Pulmonary artery endothelial cell (primary cell): ENCODE results near the gene ITIH1. TPM values are rescaled to one million over a fixed set of nuclear protein-coding genes. Genes with fewer than 3 reads are reported as not detected.

Experiments used
- DNase-seq: peaks from one replicate; pipeline ENCODE4 v3.0.0-alpha.2; 2011; ENCODE audit warnings: low read depth, low spot score
- total RNA-seq: library from RNA; depleted of rRNA; stranded (reverse); fragments of >200 nt; gene quantifications from 2 replicates; pipeline ENCODE4 v1.2.3, GENCODE V29; 2014

The ITIH1 gene
- total RNA-seq, 1 donor from 2014 or later: not detected

- DNase-seq: no peak
These were observed 62.6 kb downstream of the ITIH1 start for GRCh38 chr3:52839892-52840545.

GRCh38 chr3:52841211-52841980 is 64.0 kb downstream of the ITIH1 start:
- no peak for DNase-seq

Other genes starting within 250 kb of the ITIH1 start
- 50.1 and 53.8 TPM in 2 replicates for gene NT5DC2, start 243.7 kb upstream of the ITIH1 start, total RNA-seq
- 5.1 and 7.5 TPM in 2 replicates for gene UQCC5, start 241.0 kb upstream of the ITIH1 start, total RNA-seq
- 63.0 and 92.9 TPM in 2 replicates for gene PBRM1, start 91.7 kb upstream of the ITIH1 start, total RNA-seq
- gene GNL3, start 91.6 kb upstream of the ITIH1 start, total RNA-seq: 124 and 133 TPM in 2 replicates
- gene GLT8D1, start 71.8 kb upstream of the ITIH1 start, total RNA-seq: 70.2 and 76.6 TPM in 2 replicates
- gene SPCS1, start 71.5 kb upstream of the ITIH1 start, total RNA-seq: 53.0 and 65.0 TPM in 2 replicates
- 16.4 and 25.5 TPM in 2 replicates for gene NEK4, start 6.7 kb upstream of the ITIH1 start, total RNA-seq
- not detected in 2 replicates for gene ITIH3, start 17.2 kb downstream of the ITIH1 start, total RNA-seq
- gene ITIH4, start 53.1 kb downstream of the ITIH1 start, total RNA-seq: 0.49 and 0.53 TPM in 2 replicates
- not detected in 2 replicates for gene MUSTN1, start 57.4 kb downstream of the ITIH1 start, total RNA-seq
- gene STIMATE, start 119.9 kb downstream of the ITIH1 start, total RNA-seq: 12.3 and 20.3 TPM in 2 replicates